SK-N-SH treated with all-trans-retinoic acid at 6 μM for 48 hours (cell line): ENCODE data around the gene ISG15.

ENCODE experiments used
- ATAC-seq: fragments of 200-7000 bp; cut with Tn5 transposase; 3 replicates; pipeline ENCODE4 v1.9.1; 2020; ENCODE audit warnings: mild to moderate bottlenecking, moderate library complexity
- ARNTL ChIP-seq: fragments of 450-650 bp; formaldehyde crosslinking; IDR thresholded peaks from 2 replicates; pipeline ENCODE4 v1.5.0; 2020; ENCODE audit warnings: low read depth, mild to moderate bottlenecking, moderate library complexity, borderline replicate concordance
- BACH2 ChIP-seq: fragments of 250-450 bp; sonication (Bioruptor Pico); IDR thresholded peaks from 2 replicates; pipeline ENCODE4 v1.9.0; 2021; ENCODE audit warnings: mild to moderate bottlenecking, borderline replicate concordance
- CREB5 ChIP-seq: fragments of 250-450 bp; sonication (Bioruptor Pico); IDR thresholded peaks from 2 replicates; pipeline ENCODE4 v1.5.1; 2020; ENCODE audit warnings: low read depth, mild to moderate bottlenecking, moderate library complexity
- CSDC2 ChIP-seq: fragments of 250-450 bp; sonication (Bioruptor Pico); IDR thresholded peaks from 2 replicates; pipeline ENCODE4 v1.5.0; 2020; ENCODE audit warnings: mild to moderate bottlenecking, moderate library complexity
- CSRNP3 ChIP-seq: fragments of 250-450 bp; sonication (Bioruptor Pico); IDR thresholded peaks from 2 replicates; pipeline ENCODE4 v1.5.1; 2021; ENCODE audit warnings: mild to moderate bottlenecking, moderate library complexity
- ESRRG ChIP-seq: fragments of 250-450 bp; sonication (Bioruptor Pico); IDR thresholded peaks from 2 replicates; pipeline ENCODE4 v1.6.1; 2021; ENCODE audit warnings: mild to moderate bottlenecking
- GLIS3 ChIP-seq: fragments of 250-450 bp; sonication (Bioruptor Pico); IDR thresholded peaks from 2 replicates; pipeline ENCODE4 v1.5.0; 2020; ENCODE audit warnings: mild to moderate bottlenecking, moderate library complexity
- ISL1 ChIP-seq: fragments of 250-450 bp; sonication (Bioruptor Pico); IDR thresholded peaks from 2 replicates; pipeline ENCODE4 v2.1.2; 2022; ENCODE audit warnings: mild to moderate bottlenecking, moderate library complexity
- OSR1 ChIP-seq: fragments of 250-450 bp; sonication (Bioruptor Pico); IDR thresholded peaks from 2 replicates; pipeline ENCODE4 v1.8.0; 2022; ENCODE audit warnings: moderate library complexity, mild to moderate bottlenecking, inconsistent platforms
- PATZ1 ChIP-seq: fragments of 250-450 bp; sonication (Bioruptor Pico); IDR thresholded peaks from 2 replicates; pipeline ENCODE4 v1.8.0; 2020; ENCODE audit warnings: mild to moderate bottlenecking, moderate library complexity, borderline replicate concordance
- POU6F1 ChIP-seq: fragments of 250-450 bp; sonication (Bioruptor Pico); IDR thresholded peaks from 2 replicates; pipeline ENCODE4 v1.8.0; 2021; ENCODE audit warnings: low read depth, mild to moderate bottlenecking, moderate library complexity, borderline replicate concordance
- PPARA ChIP-seq: fragments of 250-450 bp; sonication (Bioruptor Pico); IDR thresholded peaks from 2 replicates; pipeline ENCODE4 v1.5.0; 2020; ENCODE audit warnings: mild to moderate bottlenecking, borderline replicate concordance
- RARB ChIP-seq: fragments of 250-450 bp; sonication (Bioruptor Pico); IDR thresholded peaks from 2 replicates; pipeline ENCODE4 v1.8.0; 2021; ENCODE audit warnings: mild to moderate bottlenecking, moderate library complexity
- SNAI2 ChIP-seq: fragments of 250-450 bp; sonication (Bioruptor Pico); IDR thresholded peaks from 2 replicates; pipeline ENCODE4 v1.5.0; 2020; ENCODE audit warnings: mild to moderate bottlenecking, moderate library complexity
- TCF4 ChIP-seq: fragments of 250-450 bp; sonication (Bioruptor Pico); IDR thresholded peaks from 2 replicates; pipeline ENCODE4 v1.8.0; 2021; ENCODE audit warnings: mild to moderate bottlenecking, moderate library complexity, borderline replicate concordance
- TOX ChIP-seq: fragments of 250-450 bp; sonication (Bioruptor Pico); IDR thresholded peaks from 2 replicates; pipeline ENCODE4 v1.8.0; 2021; ENCODE audit warnings: mild to moderate bottlenecking, moderate library complexity, borderline replicate concordance
- TSHZ2 ChIP-seq: fragments of 250-450 bp; sonication (Bioruptor Pico); IDR thresholded peaks from 2 replicates; pipeline ENCODE4 v1.5.0; 2020; ENCODE audit warnings: mild to moderate bottlenecking, moderate library complexity
- ZC3H10 ChIP-seq: fragments of 250-450 bp; sonication (Bioruptor Pico); IDR thresholded peaks from 2 replicates; pipeline ENCODE4 v1.5.1; 2021; ENCODE audit warnings: mild to moderate bottlenecking, moderate library complexity
- ZFP3 ChIP-seq: fragments of 250-450 bp; sonication (Bioruptor Pico); IDR thresholded peaks from 2 replicates; pipeline ENCODE4 v1.5.0; 2020; ENCODE audit warnings: mild to moderate bottlenecking, moderate library complexity
- ZNF565 ChIP-seq: fragments of 450-650 bp; formaldehyde crosslinking; conservative IDR thresholded peaks from 2 replicates; pipeline ENCODE4 v1.5.0; 2020; ENCODE audit warnings: low read depth, mild to moderate bottlenecking, moderate library complexity
- ZNF70 ChIP-seq: fragments of 450-650 bp; formaldehyde crosslinking; IDR thresholded peaks from 2 replicates; pipeline ENCODE4 v1.5.0; 2020; ENCODE audit warnings: mild to moderate bottlenecking, moderate library complexity

The ISG15 gene

GRCh38 chr1:1053022-1053421 lies 39.7 kb downstream of the ISG15 start:
- no peak for TF ChIP-seq ZC3H10 (CRISPR knock-in tag)
- TF ChIP-seq POU6F1 (CRISPR knock-in tag) = no peak
- TF ChIP-seq ZNF565 (CRISPR knock-in tag) = no peak
- no peak for TF ChIP-seq CSDC2 (CRISPR knock-in tag)
- no peak for TF ChIP-seq CREB5
- no peak for TF ChIP-seq ZNF70 (CRISPR knock-in tag)
- no peak for TF ChIP-seq RARB (CRISPR knock-in tag)
- TF ChIP-seq ESRRG (CRISPR knock-in tag) = no peak
- no peak for TF ChIP-seq ARNTL (CRISPR knock-in tag)
- no peak for TF ChIP-seq BACH2
- no peak for TF ChIP-seq TOX
- no peak for TF ChIP-seq SNAI2 (CRISPR knock-in tag)
- no peak for TF ChIP-seq GLIS3 (CRISPR knock-in tag)
- no peak for ATAC-seq

GRCh38 chr1:1053682-1054081 lies 40.4 kb downstream of the ISG15 start:
- ATAC-seq = no peak
- TF ChIP-seq ARNTL (CRISPR knock-in tag) = no peak
- no peak for TF ChIP-seq CSRNP3 (CRISPR knock-in tag)
- no peak for TF ChIP-seq CSDC2 (CRISPR knock-in tag)
- no peak for TF ChIP-seq ZFP3 (CRISPR knock-in tag)
- no peak for TF ChIP-seq POU6F1 (CRISPR knock-in tag)
- no peak for TF ChIP-seq BACH2
- TF ChIP-seq RARB (CRISPR knock-in tag) = no peak
- no peak for TF ChIP-seq SNAI2 (CRISPR knock-in tag)
- no peak for TF ChIP-seq PATZ1 (CRISPR knock-in tag)
- no peak for TF ChIP-seq ZC3H10 (CRISPR knock-in tag)
- no peak for TF ChIP-seq ESRRG (CRISPR knock-in tag)
- no peak for TF ChIP-seq CREB5
- TF ChIP-seq ZNF565 (CRISPR knock-in tag) = no peak
- TF ChIP-seq TCF4 (CRISPR knock-in tag) = no peak
- no peak for TF ChIP-seq GLIS3 (CRISPR knock-in tag)
- no peak for TF ChIP-seq OSR1
- TF ChIP-seq PPARA = no peak
- TF ChIP-seq ISL1 = no peak
- TF ChIP-seq TSHZ2 (CRISPR knock-in tag) = no peak
- TF ChIP-seq ZNF70 (CRISPR knock-in tag) = no peak
